ENCODE results near the gene MTUS2. TPM values are rescaled to one million over a fixed set of nuclear protein-coding genes. Genes with fewer than 3 reads are reported as not detected.

Gene MTUS2
- total RNA-seq, 2 donors from 2014 or later: 1.9 to 4.9 TPM

GRCh38 chr13:29505511-29505910 is 685.4 kb downstream of the MTUS2 start:
- H3K27me3 Mint-ChIP-seq: peaks cover 19% of the 10 kb centered on the region

GRCh38 chr13:29505950-29506349 is 685.8 kb downstream of the MTUS2 start:
- Mint-ChIP-seq H3K4me3 (no peak overlapping the region), H3K27me3 (peaks cover 19% of the 10 kb centered on the region), H3K36me3 (ENCODE audit: low read depth) (peaks cover 4% of the 10 kb centered on the region), H3K4me1 (peaks cover 5% of the 10 kb centered on the region), H3K27ac (no peak overlapping the region)
- no peaks in the 10 kb centered on the region for H3K9me3 ChIP-seq (ENCODE audit: control insufficient read depth, low read length, poor library complexity, severe bottlenecking)
- DNase-seq: no peak
- no peak for ATAC-seq

More at GRCh38 chr13:29505511-29505910, 685.4 kb downstream of the MTUS2 start:
- H3K4me1 Mint-ChIP-seq: peaks cover 5% of the 10 kb centered on the region
- H3K27ac Mint-ChIP-seq: no peak overlapping the region
- ATAC-seq (no peak), DNase-seq (no peak)
- no peak overlapping the region for H3K4me3 Mint-ChIP-seq
- H3K9me3 ChIP-seq (ENCODE audit: control insufficient read depth, low read length, poor library complexity, severe bottlenecking): no peaks in the 10 kb centered on the region
- peaks cover 4% of the 10 kb centered on the region for H3K36me3 Mint-ChIP-seq (ENCODE audit: low read depth)

- H3K27ac Mint-ChIP-seq: no peak overlapping the region
- no peak overlapping the region for H3K4me3 Mint-ChIP-seq
- no peak for ATAC-seq
- H3K27me3 Mint-ChIP-seq: peaks cover 9% of the 10 kb centered on the region
- no peak for DNase-seq
- H3K9me3 ChIP-seq (ENCODE audit: control insufficient read depth, low read length, poor library complexity, severe bottlenecking): no peaks in the 10 kb centered on the region
- H3K4me1 Mint-ChIP-seq: peaks cover 2% of the 10 kb centered on the region
- H3K36me3 Mint-ChIP-seq (ENCODE audit: low read depth): no peaks in the 10 kb centered on the region
Observed at GRCh38 chr13:29507356-29507755, 687.2 kb downstream of the MTUS2 start.

GRCh38 chr13:29508130-29508875 is 688.2 kb downstream of the MTUS2 start:
- peak; percentile 75 for ATAC-seq
- H3K9me3 ChIP-seq (ENCODE audit: control insufficient read depth, low read length, poor library complexity, severe bottlenecking): no peaks in the 10 kb centered on the region
- DNase-seq: peak; percentile 58 to 63 (median 62)
- peaks cover under 1% of the 10 kb centered on the region for H3K4me1 Mint-ChIP-seq
- H3K4me3 Mint-ChIP-seq: no peak overlapping the region
- peaks cover 5% of the 10 kb centered on the region for H3K27me3 Mint-ChIP-seq
- H3K27ac Mint-ChIP-seq: peak overlapping the region; percentile 11
- H3K36me3 Mint-ChIP-seq (ENCODE audit: low read depth): no peaks in the 10 kb centered on the region

- Mint-ChIP-seq H3K4me1 (no peaks in the 10 kb centered on the region), H3K36me3 (ENCODE audit: low read depth) (peaks cover 2% of the 10 kb centered on the region), H3K27ac (no peak overlapping the region), H3K4me3 (no peak overlapping the region), H3K27me3 (no peaks in the 10 kb centered on the region)
- DNase-seq (no peak), ATAC-seq (no peak)
- no peaks in the 10 kb centered on the region for H3K9me3 ChIP-seq (ENCODE audit: control insufficient read depth, low read length, poor library complexity, severe bottlenecking)
Observed at GRCh38 chr13:29508876-29509252, 688.7 kb downstream of the MTUS2 start.

GRCh38 chr13:29509999-29510589 is 690.0 kb downstream of the MTUS2 start:
- H3K9me3 ChIP-seq (ENCODE audit: control insufficient read depth, low read length, poor library complexity, severe bottlenecking): no peaks in the 10 kb centered on the region
- Mint-ChIP-seq H3K36me3 (ENCODE audit: low read depth) (peaks cover 3% of the 10 kb centered on the region), H3K27me3 (no peaks in the 10 kb centered on the region), H3K27ac (peak overlapping the region; percentile 3), H3K4me1 (no peaks in the 10 kb centered on the region), H3K4me3 (no peak overlapping the region)
- DNase-seq (no peak), ATAC-seq (no peak)

- no peak for DNase-seq
- Mint-ChIP-seq H3K4me3 (no peak overlapping the region), H3K4me1 (no peaks in the 10 kb centered on the region), H3K27ac (no peak overlapping the region), H3K36me3 (ENCODE audit: low read depth) (peaks cover 3% of the 10 kb centered on the region), H3K27me3 (no peaks in the 10 kb centered on the region)
- no peaks in the 10 kb centered on the region for H3K9me3 ChIP-seq (ENCODE audit: control insufficient read depth, low read length, poor library complexity, severe bottlenecking)
- ATAC-seq: no peak
Observed at GRCh38 chr13:29510651-29511084, 690.5 kb downstream of the MTUS2 start.

GRCh38 chr13:29511106-29511796 is 691.1 kb downstream of the MTUS2 start:
- no peaks in the 10 kb centered on the region for H3K9me3 ChIP-seq (ENCODE audit: control insufficient read depth, low read length, poor library complexity, severe bottlenecking)
- no peak for ATAC-seq
- no peak for DNase-seq
- H3K36me3 Mint-ChIP-seq (ENCODE audit: low read depth): peaks cover 3% of the 10 kb centered on the region
- no peaks in the 10 kb centered on the region for H3K27me3 Mint-ChIP-seq
- H3K4me3 Mint-ChIP-seq: no peak overlapping the region
- no peaks in the 10 kb centered on the region for H3K4me1 Mint-ChIP-seq
- peak overlapping the region; percentile 70 for H3K27ac Mint-ChIP-seq

- peaks cover 3% of the 10 kb centered on the region for H3K36me3 Mint-ChIP-seq (ENCODE audit: low read depth)
Observed at GRCh38 chr13:29511980-29512379, 691.8 kb downstream of the MTUS2 start.

GRCh38 chr13:29513002-29513980 is 693.2 kb downstream of the MTUS2 start:
- no peaks in the 10 kb centered on the region for H3K4me1 Mint-ChIP-seq
- H3K4me3 Mint-ChIP-seq: no peak overlapping the region
- DNase-seq (no peak), ATAC-seq (no peak)
- H3K27ac Mint-ChIP-seq: no peak overlapping the region
- no peaks in the 10 kb centered on the region for H3K27me3 Mint-ChIP-seq
- H3K36me3 Mint-ChIP-seq (ENCODE audit: low read depth): peaks cover 3% of the 10 kb centered on the region
- no peaks in the 10 kb centered on the region for H3K9me3 ChIP-seq (ENCODE audit: control insufficient read depth, low read length, poor library complexity, severe bottlenecking)

More at GRCh38 chr13:29511980-29512379, 691.8 kb downstream of the MTUS2 start:
- H3K4me3 Mint-ChIP-seq: no peak overlapping the region
- ATAC-seq: no peak
- H3K27ac Mint-ChIP-seq: peak overlapping the region; percentile 70
- no peak for DNase-seq
- no peaks in the 10 kb centered on the region for H3K4me1 Mint-ChIP-seq
- no peaks in the 10 kb centered on the region for H3K27me3 Mint-ChIP-seq
- no peaks in the 10 kb centered on the region for H3K9me3 ChIP-seq (ENCODE audit: control insufficient read depth, low read length, poor library complexity, severe bottlenecking)

GRCh38 chr13:29513981-29514719 is 694.0 kb downstream of the MTUS2 start:
- H3K36me3 Mint-ChIP-seq (ENCODE audit: low read depth): peaks cover 3% of the 10 kb centered on the region
- H3K27ac Mint-ChIP-seq: no peak overlapping the region
- no peaks in the 10 kb centered on the region for H3K4me1 Mint-ChIP-seq

GRCh38 chr13:29514720-29515310 is 694.7 kb downstream of the MTUS2 start:
- peaks cover 4% of the 10 kb centered on the region for H3K36me3 Mint-ChIP-seq (ENCODE audit: low read depth)

More at GRCh38 chr13:29513981-29514719, 694.0 kb downstream of the MTUS2 start:
- ATAC-seq (no peak), DNase-seq (no peak)
- H3K9me3 ChIP-seq (ENCODE audit: control insufficient read depth, low read length, poor library complexity, severe bottlenecking): no peaks in the 10 kb centered on the region
- no peaks in the 10 kb centered on the region for H3K27me3 Mint-ChIP-seq
- no peak overlapping the region for H3K4me3 Mint-ChIP-seq

More at GRCh38 chr13:29514720-29515310, 694.7 kb downstream of the MTUS2 start:
- no peak for ATAC-seq
- no peak overlapping the region for H3K4me3 Mint-ChIP-seq
- H3K27ac Mint-ChIP-seq: no peak overlapping the region
- H3K27me3 Mint-ChIP-seq: no peaks in the 10 kb centered on the region
- no peak for DNase-seq
- H3K9me3 ChIP-seq (ENCODE audit: control insufficient read depth, low read length, poor library complexity, severe bottlenecking): no peaks in the 10 kb centered on the region
- no peaks in the 10 kb centered on the region for H3K4me1 Mint-ChIP-seq
